HepG2 (cell line): Measurements from ENCODE around the gene FGF18. TPM values are rescaled to one million over a fixed set of nuclear protein-coding genes. Genes with fewer than 3 reads are reported as not detected.

Experiments used
- ATAC-seq: fragments of 200-7000 bp; cut with Tn5 transposase; 3 replicates; pipeline ENCODE4 v1.9.1; 2020; ENCODE audit warnings: mild to moderate bottlenecking, moderate library complexity
- BruUV-seq: library from RNA; stranded (reverse); fragments of 400-500 nt; replicated peaks from 2 replicates; lab custom pipeline; 2021; lab: Mats Ljungman, UMichigan
- CTCF ChIA-PET: fragments of 300-600 bp; formaldehyde crosslinking; extraction: SDS; loops from one replicate; lab custom pipeline; 2021; ENCODE audit warnings: low total read pairs, inconsistent platforms, low intra/inter-chr PET ratio; lab: Yijun Ruan, JAX
- POLR2A ChIA-PET: fragments of 350-600 bp; sonication (Branson Sonifier 250); formaldehyde crosslinking; loops from one replicate; lab custom pipeline; 2020; ENCODE audit warnings: antibody characterized with exemption, inconsistent platforms; lab: Yijun Ruan, JAX
- DNase-seq: peaks from one replicate; pipeline ENCODE4 v3.0.0-alpha.2; 2015; ENCODE audit warnings: low spot score
- FAIRE-seq: peaks from 3 replicates; lab custom pipeline; 2011; peaks lifted over from hg19 to GRCh38; lab: Jason Lieb, UNC
- H2AFZ ChIP-seq: one replicate; pipeline ENCODE4 v1.6.1; 2011; ENCODE audit warnings: low read length, inconsistent platforms
- H3K27ac ChIP-seq: fragments of 300-600 bp; 3 replicates; pipeline ENCODE4 v1.8.0; 2011; ENCODE audit warnings: mixed run types, mild to moderate bottlenecking, mixed read lengths, low read length, inconsistent platforms; ENCODE audit not compliant: insufficient read depth; ENCODE audit errors: extremely low read length
- H3K27me3 ChIP-seq, 2 experiments: fragments of 200-600 bp in 1 of 2; 2 replicates in 1 of 2; 3 replicates in 1 of 2; pipeline versions ENCODE4 v1.6.0 to v1.8.0; 2011; ENCODE audit warnings: low read length in 2 of 2, mild to moderate bottlenecking in 2 of 2, moderate library complexity in 2 of 2, inconsistent platforms in 1 of 2; ENCODE audit not compliant: insufficient read depth in 2 of 2, control insufficient read depth in 1 of 2
- H3K36me3 ChIP-seq, 2 experiments: fragments of 200-600 bp in 1 of 2; replicated peaks in 1 of 2; 2 replicates in 1 of 2; 3 replicates in 1 of 2; pipeline versions ENCODE4 v1.5.1 to v1.8.0; 2011; ENCODE audit warnings: low read length in 2 of 2, inconsistent platforms in 1 of 2; ENCODE audit not compliant: insufficient read depth in 2 of 2, control insufficient read depth in 1 of 2
- H3K4me1 ChIP-seq: 2 replicates; pipeline ENCODE4 v1.5.1; 2012; ENCODE audit warnings: low read length, inconsistent platforms; ENCODE audit not compliant: insufficient read depth
- H3K4me2 ChIP-seq: 2 replicates; pipeline ENCODE4 v1.6.0; 2011; ENCODE audit warnings: low read depth, low read length, inconsistent platforms
- H3K4me3 ChIP-seq, 3 experiments: fragments of 200-600 bp in 1 of 3; sonication (generic), shearing (Covaris generic) in 1 of 3; replicated peaks in 1 of 3; 2 replicates each; pipeline ENCODE4 v1.5.1; 2011 to 2016; ENCODE audit warnings: low read length in 3 of 3, inconsistent platforms in 2 of 3, low read depth in 2 of 3, mild to moderate bottlenecking in 2 of 3, control low read depth in 1 of 3, mixed read lengths in 1 of 3; ENCODE audit not compliant: insufficient read depth in 1 of 3
- H3K79me2 ChIP-seq: one replicate; pipeline ENCODE4 v1.6.1; 2011; ENCODE audit warnings: low read length, inconsistent platforms; ENCODE audit not compliant: insufficient read depth
- H3K9ac ChIP-seq: 2 replicates; pipeline ENCODE4 v1.6.0; 2011; ENCODE audit warnings: mild to moderate bottlenecking, low read depth, low read length, inconsistent platforms; ENCODE audit not compliant: insufficient read depth
- H3K9me3 ChIP-seq: 2 replicates; pipeline ENCODE4 v1.5.1; 2012; ENCODE audit warnings: mild to moderate bottlenecking, low read length
- H4K20me1 ChIP-seq: 2 replicates; pipeline ENCODE4 v1.6.0; 2011; ENCODE audit warnings: inconsistent platforms, mild to moderate bottlenecking, low read length, moderate library complexity; ENCODE audit not compliant: insufficient read depth
- GABPA ChIP-seq, 2 experiments: IDR thresholded peaks; 2 replicates each; pipeline ENCODE4 v1.6.1; 2011 to 2016; ENCODE audit warnings: low read depth in 2 of 2, low read length in 1 of 2, missing biosample characterization in 1 of 2, missing genetic modification characterization in 1 of 2
- GTF2F1 ChIP-seq: fragments of 150-350 bp; IDR thresholded peaks from 2 replicates; pipeline ENCODE4 v1.6.1; 2014; ENCODE audit warnings: low read length
- KLF12 ChIP-seq: sonication (generic); formaldehyde crosslinking; IDR thresholded peaks from 2 replicates; pipeline ENCODE4 v1.4.0; 2020; ENCODE audit warnings: missing genetic modification reagents, borderline replicate concordance
- MIER3 ChIP-seq: IDR thresholded peaks from 2 replicates; pipeline ENCODE4 v1.6.1; 2016; ENCODE audit warnings: missing compliant biosample characterization, borderline replicate concordance
- PHF5A ChIP-seq: IDR thresholded peaks from one replicate; pipeline ENCODE4 v1.6.1; 2018; ENCODE audit warnings: low read depth, missing genetic modification reagents; ENCODE audit not compliant: unreplicated experiment
- REL ChIP-seq: sonication (generic); formaldehyde crosslinking; conservative IDR thresholded peaks from 2 replicates; pipeline ENCODE4 v1.8.0; 2022; ENCODE audit warnings: mild to moderate bottlenecking, missing genetic modification reagents, moderate library complexity
- RNF2 ChIP-seq: fragments of 450-650 bp; conservative IDR thresholded peaks from 2 replicates; pipeline ENCODE4 v1.6.1; 2016; ENCODE audit warnings: low read depth
- SNAPC4 ChIP-seq: sonication (generic); formaldehyde crosslinking; IDR thresholded peaks from 2 replicates; pipeline ENCODE4 v1.4.0; 2020; ENCODE audit warnings: mild to moderate bottlenecking, missing genetic modification reagents
- SP4 ChIP-seq: sonication (generic); formaldehyde crosslinking; IDR thresholded peaks from 2 replicates; pipeline ENCODE4 v1.8.1; 2023; ENCODE audit warnings: mild to moderate bottlenecking, missing genetic modification reagents
- SRSF1 ChIP-seq: fragments of 200-400 bp; formaldehyde crosslinking; optimal IDR thresholded peaks from 2 replicates; pipeline ENCODE3; 2017; ENCODE audit warnings: mild to moderate bottlenecking, low read depth, low read length, moderate library complexity
- TFDP2 ChIP-seq: sonication (generic); formaldehyde crosslinking; IDR thresholded peaks from 2 replicates; pipeline ENCODE4 v1.4.0; 2020; ENCODE audit warnings: missing genetic modification reagents
- YEATS2 ChIP-seq: sonication (generic); formaldehyde crosslinking; IDR thresholded peaks from 2 replicates; pipeline ENCODE4 v1.4.0; 2020; ENCODE audit warnings: missing genetic modification reagents, borderline replicate concordance
- ZFP90 ChIP-seq: sonication (generic); formaldehyde crosslinking; IDR thresholded peaks from 2 replicates; pipeline ENCODE4 v1.8.0; 2022; ENCODE audit warnings: missing genetic modification reagents, mild to moderate bottlenecking, inconsistent platforms, borderline replicate concordance
- ZMYM3 ChIP-seq: sonication (generic); formaldehyde crosslinking; IDR thresholded peaks from 2 replicates; pipeline ENCODE4 v1.5.1; 2020; ENCODE audit warnings: mild to moderate bottlenecking, missing genetic modification reagents
- ZZZ3 ChIP-seq: sonication (generic); formaldehyde crosslinking; IDR thresholded peaks from 2 replicates; pipeline ENCODE4 v1.4.0; 2020; ENCODE audit warnings: missing genetic modification reagents, mild to moderate bottlenecking, borderline replicate concordance
- WGBS: methylation state at CpG from one replicate; pipeline ENCODE4 v1.1.6; 2017; ENCODE audit warnings: low lambda C conversion rate; 5-methylcytosine and 5-hydroxymethylcytosine counted together
- in situ Hi-C: cut with HindIII; loops from 2 replicates; pipeline ENCODE4 v1.10.0; 2017; ENCODE audit warnings: low pct_unique_long_range_greater_than_20kb; ENCODE audit not compliant: extremely low pct_ligation_motif_present
- intact Hi-C: fragments of 100-400 bp; cut with micrococcal nuclease; formaldehyde crosslinking; loops from one replicate; pipeline ENCODE4 v1.10.0; 2022; ENCODE audit not compliant: unreplicated experiment
- polyA plus RNA-seq, 8 experiments: library from polyadenylated mRNA; depleted of rRNA in 3 of 8; stranded (reverse) in 7 of 8; unstranded in 1 of 8; fragments of >200 nt; fragmentation: Illumina TruSeq in 4 of 8; extraction: Trizol in 4 of 8; gene quantifications; 2 replicates each; pipeline versions ENCODE4 v1.2.1 to v1.2.3, GENCODE V29; 2011 to 2016; ENCODE audit warnings: low read depth in 4 of 8, missing spikeins in 1 of 8, mixed read lengths in 1 of 8; ENCODE audit not compliant: insufficient read depth in 1 of 8
- total RNA-seq, 5 experiments: library from RNA; depleted of rRNA; stranded (reverse); fragments of >200 nt; fragmentation: Illumina TruSeq; extraction: Trizol; gene quantifications; 2 replicates each; pipeline ENCODE4 v1.2.3, GENCODE V29; 2016; ENCODE audit warnings: low read depth in 1 of 5
- TF ChIP-seq, protein P1 (sequence below): IDR thresholded peaks from 2 replicates; pipeline ENCODE4 v1.6.1; 2016; ENCODE audit warnings: missing compliant biosample characterization, missing genetic modification reagents, borderline replicate concordance
- TF ChIP-seq, protein P2 (sequence below): sonication (generic); formaldehyde crosslinking; IDR thresholded peaks from 2 replicates; pipeline ENCODE4 v1.8.0; 2022; ENCODE audit warnings: mild to moderate bottlenecking, missing genetic modification reagents

FGF18 gene
- total and polyA plus RNA-seq, 2 of the 13 experiments (the other 11 are each of a cell fraction or from before 2014, with no cell fraction given), result not detected

GRCh38 chr5:171506951-171507350 is 87.5 kb downstream of the FGF18 start:
- Histone ChIP-seq H3K4me2 (no peak overlapping the region), H3K9ac (no peak overlapping the region), H3K4me1 (no peaks in the 10 kb centered on the region), H3K27me3 (peaks cover 0 to 11% of the 10 kb centered on the region in 2 experiments; a peak in 2 of 5 replicates), H3K4me3 (no peak overlapping the region), H2AFZ (no peak overlapping the region), H4K20me1 (no peaks in the 10 kb centered on the region), H3K27ac (no peak overlapping the region), H3K36me3 (no peaks in the 10 kb centered on the region), H3K79me2 (no peaks in the 10 kb centered on the region), H3K9me3 (no peaks in the 10 kb centered on the region)
- intact Hi-C loops, result no loop called here
- in situ Hi-C loops, result no loop called here
- ChIA-PET POLR2A (no interaction called here), CTCF (no interaction called here)
- ATAC-seq (no peak), DNase-seq (no peak), FAIRE-seq (no peak)
- no TSS peak for BruUV-seq
- 0% methylated on average over 2 of the region's 3 CpGs for WGBS
- TF ChIP-seq MIER3 (CRISPR knock-in tag), result no peak
- TF ChIP-seq ZFP90 (CRISPR knock-in tag), result no peak
- no peak for TF ChIP-seq ZZZ3 (CRISPR knock-in tag)
- no peak for TF ChIP-seq SP4
- TF ChIP-seq ZMYM3, result no peak
- TF ChIP-seq RNF2, result no peak
- TF ChIP-seq TFDP2 (CRISPR knock-in tag), result no peak
- TF ChIP-seq, protein P1, sequence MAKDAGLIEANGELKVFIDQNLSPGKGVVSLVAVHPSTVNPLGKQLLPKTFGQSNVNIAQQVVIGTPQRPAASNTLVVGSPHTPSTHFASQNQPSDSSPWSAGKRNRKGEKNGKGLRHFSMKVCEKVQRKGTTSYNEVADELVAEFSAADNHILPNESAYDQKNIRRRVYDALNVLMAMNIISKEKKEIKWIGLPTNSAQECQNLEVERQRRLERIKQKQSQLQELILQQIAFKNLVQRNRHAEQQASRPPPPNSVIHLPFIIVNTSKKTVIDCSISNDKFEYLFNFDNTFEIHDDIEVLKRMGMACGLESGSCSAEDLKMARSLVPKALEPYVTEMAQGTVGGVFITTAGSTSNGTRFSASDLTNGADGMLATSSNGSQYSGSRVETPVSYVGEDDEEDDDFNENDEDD (CRISPR knock-in tag), result no peak
- TF ChIP-seq, protein P2, sequence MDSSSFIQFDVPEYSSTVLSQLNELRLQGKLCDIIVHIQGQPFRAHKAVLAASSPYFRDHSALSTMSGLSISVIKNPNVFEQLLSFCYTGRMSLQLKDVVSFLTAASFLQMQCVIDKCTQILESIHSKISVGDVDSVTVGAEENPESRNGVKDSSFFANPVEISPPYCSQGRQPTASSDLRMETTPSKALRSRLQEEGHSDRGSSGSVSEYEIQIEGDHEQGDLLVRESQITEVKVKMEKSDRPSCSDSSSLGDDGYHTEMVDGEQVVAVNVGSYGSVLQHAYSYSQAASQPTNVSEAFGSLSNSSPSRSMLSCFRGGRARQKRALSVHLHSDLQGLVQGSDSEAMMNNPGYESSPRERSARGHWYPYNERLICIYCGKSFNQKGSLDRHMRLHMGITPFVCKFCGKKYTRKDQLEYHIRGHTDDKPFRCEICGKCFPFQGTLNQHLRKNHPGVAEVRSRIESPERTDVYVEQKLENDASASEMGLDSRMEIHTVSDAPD (CRISPR knock-in tag), result no peak
- no peak for TF ChIP-seq KLF12 (CRISPR knock-in tag)
- no peak for TF ChIP-seq SRSF1
- no peak for TF ChIP-seq GTF2F1
- no peak for TF ChIP-seq PHF5A (CRISPR knock-in tag)
- no peak for TF ChIP-seq REL (CRISPR knock-in tag)
- TF ChIP-seq GABPA (IDR thresholded peaks at IDR 0.05; ENCODE audit: low read depth, low read length), result no peak
- no peak for TF ChIP-seq GABPA (CRISPR knock-in tag; IDR thresholded peaks at IDR 0.05; ENCODE audit: low read depth)
- no peak for TF ChIP-seq YEATS2 (CRISPR knock-in tag)
- TF ChIP-seq SNAPC4 (CRISPR knock-in tag), result no peak
